ENCODE data around the gene UBE2U. TPM values are rescaled to one million over a fixed set of nuclear protein-coding genes. Genes with fewer than 3 reads are reported as not detected.

UBE2U gene
- total and polyA plus RNA-seq, 10 of the 15 experiments (the other 5 are each of a cell fraction or from before 2014, with no cell fraction given), result not detected

DNA sequence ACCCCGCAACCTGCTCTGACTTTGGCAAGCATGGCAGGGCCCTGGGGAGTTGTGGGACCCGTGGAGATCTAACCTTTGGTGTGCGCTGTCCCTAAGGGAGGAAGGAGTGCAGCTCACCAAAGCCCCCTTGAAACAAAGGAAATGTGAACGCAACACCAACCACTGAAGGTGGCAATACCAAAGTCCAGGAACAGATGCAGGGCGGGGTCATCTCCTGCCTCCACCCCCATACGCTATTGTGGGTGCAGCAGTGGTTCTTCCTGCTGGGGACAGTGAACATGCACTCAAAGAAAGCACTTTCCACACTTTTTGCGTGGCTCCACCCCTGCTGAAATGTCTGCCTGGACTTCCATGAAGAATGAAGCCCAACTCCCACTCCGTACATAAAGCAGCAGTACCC, 93.0 kb downstream of the UBE2U start (continued):
- no peak for TF ChIP-seq PBX3 (IDR thresholded peaks at IDR 0.05; ENCODE audit: insufficient replicate concordance, low read depth, low read length)

GRCh38 chr1:64302194-64302593, 98.8 kb downstream of the UBE2U start:
- no peak overlapping the region for H3K27ac ChIP-seq (ENCODE audit: control insufficient read depth, insufficient read depth)
- H3K9me3 ChIP-seq (replicated peaks; ENCODE audit: control insufficient read depth, insufficient read depth, low read length), result no peaks in the 10 kb centered on the region
- CTCF ChIA-PET, result interaction anchor here (0.6 kb wide), 1 partner anchor 610 kb away, joined by 3 read pairs; no protein-coding TSS in a partner anchor
- H3K4me2 ChIP-seq (ENCODE audit: control insufficient read depth, insufficient read depth), result no peak overlapping the region
- no peak overlapping the region for H2AFZ ChIP-seq (ENCODE audit: control insufficient read depth, low read depth, low read length)
- BruUV-seq (replicated peaks), result no TSS peak
- ATAC-seq (no peak), DNase-seq (ENCODE audit: low read depth, low spot score) (no peak), FAIRE-seq (no peak)
- intact Hi-C loops (cut with micrococcal nuclease; ENCODE audit: unreplicated experiment) (no loop called here), in situ Hi-C loops (cut with MboI) (no loop called here)
- H3K79me2 ChIP-seq (ENCODE audit: control insufficient read depth, insufficient read depth, low read length), result no peaks in the 10 kb centered on the region
- POLR2A ChIA-PET, result no interaction called here
- H4K20me1 ChIP-seq (ENCODE audit: control insufficient read depth, insufficient read depth), result no peaks in the 10 kb centered on the region
- H3K9ac ChIP-seq (ENCODE audit: control insufficient read depth, insufficient read depth, low read length), result no peak overlapping the region
- 11% methylated on average over 3 of the region's 3 CpGs for WGBS (ENCODE audit: insufficient coverage, insufficient replicate concordance, low lambda C conversion rate, missing lambda C conversion rate)
- H3K36me3 ChIP-seq (ENCODE audit: control insufficient read depth in 2 of 2, insufficient read depth in 2 of 2, low read length in 1 of 2), result no peaks in the 10 kb centered on the region
- SMC1A ChIA-PET (ENCODE audit: uncharacterized antibody, unreplicated experiment), result no interaction called here
- H3K4me3 ChIP-seq, result no peak overlapping the region
- no peaks in the 10 kb centered on the region for H3K4me1 ChIP-seq (ENCODE audit: control insufficient read depth, insufficient read depth, low read length)
- TF ChIP-seq CBX3 (IDR thresholded peaks at IDR 0.05; ENCODE audit: borderline replicate concordance, low read depth) (no peak), NFXL1 (IDR thresholded peaks at IDR 0.05; ENCODE audit: borderline replicate concordance) (no peak), MTA2 (IDR thresholded peaks at IDR 0.05; ENCODE audit: low read depth) (no peak)
- no peaks in the 10 kb centered on the region for H3K27me3 ChIP-seq (replicated peaks in 1 of 2; ENCODE audit: control insufficient read depth in 2 of 2, insufficient read depth in 2 of 2, low read length in 1 of 2)
- RAD21 ChIA-PET (ENCODE audit: unreplicated experiment), result no interaction called here

GRCh38 chr1:64302971-64303370, 99.5 kb downstream of the UBE2U start:
- BruUV-seq (replicated peaks), result no TSS peak
- WGBS (ENCODE audit: insufficient coverage, insufficient replicate concordance, low lambda C conversion rate, missing lambda C conversion rate), result 45% methylated on average over 2 of the region's 2 CpGs
- no peak overlapping the region for H3K9ac ChIP-seq (ENCODE audit: control insufficient read depth, insufficient read depth, low read length)
- H3K27ac ChIP-seq (ENCODE audit: control insufficient read depth, insufficient read depth), result no peak overlapping the region
- no peaks in the 10 kb centered on the region for H3K4me1 ChIP-seq (ENCODE audit: control insufficient read depth, insufficient read depth, low read length)
- H3K36me3 ChIP-seq (ENCODE audit: control insufficient read depth in 2 of 2, insufficient read depth in 2 of 2, low read length in 1 of 2), result no peaks in the 10 kb centered on the region
- no peak overlapping the region for H2AFZ ChIP-seq (ENCODE audit: control insufficient read depth, low read depth, low read length)
- FAIRE-seq (no peak), ATAC-seq (no peak), DNase-seq (ENCODE audit: low read depth, low spot score) (no peak)
- no peaks in the 10 kb centered on the region for H3K9me3 ChIP-seq (replicated peaks; ENCODE audit: control insufficient read depth, insufficient read depth, low read length)
- ChIA-PET CTCF (no interaction called here), RAD21 (ENCODE audit: unreplicated experiment) (no interaction called here), SMC1A (ENCODE audit: uncharacterized antibody, unreplicated experiment) (no interaction called here), POLR2A (no interaction called here)
- H3K27me3 ChIP-seq (replicated peaks in 1 of 2; ENCODE audit: control insufficient read depth in 2 of 2, insufficient read depth in 2 of 2, low read length in 1 of 2), result no peaks in the 10 kb centered on the region
- no peak overlapping the region for H3K4me2 ChIP-seq (ENCODE audit: control insufficient read depth, insufficient read depth)
- H3K4me3 ChIP-seq, result no peak overlapping the region
- H4K20me1 ChIP-seq (ENCODE audit: control insufficient read depth, insufficient read depth), result no peaks in the 10 kb centered on the region
- in situ Hi-C loops (cut with MboI) (no loop called here), intact Hi-C loops (cut with micrococcal nuclease; ENCODE audit: unreplicated experiment) (no loop called here)
- no peaks in the 10 kb centered on the region for H3K79me2 ChIP-seq (ENCODE audit: control insufficient read depth, insufficient read depth, low read length)
- TF ChIP-seq MLLT1 (IDR thresholded peaks at IDR 0.05) (no peak), HDAC2 (IDR thresholded peaks at IDR 0.05) (no peak), ZZZ3 (IDR thresholded peaks at IDR 0.05; ENCODE audit: control insufficient read depth, insufficient read length, low read depth) (no peak), NRF1 (conservative IDR thresholded peaks at IDR 0.05; ENCODE audit: low read depth, low read length) (no peak), ZNF622 (IDR thresholded peaks at IDR 0.05) (no peak), RUNX3 (IDR thresholded peaks at IDR 0.05; ENCODE audit: low read length) (no peak), NBN (IDR thresholded peaks at IDR 0.05) (no peak), RBBP5 (conservative IDR thresholded peaks at IDR 0.05) (no peak), NFYA (IDR thresholded peaks at IDR 0.05; ENCODE audit: borderline replicate concordance, low read depth, low read length) (no peak)
- TF ChIP-seq, protein P1, sequence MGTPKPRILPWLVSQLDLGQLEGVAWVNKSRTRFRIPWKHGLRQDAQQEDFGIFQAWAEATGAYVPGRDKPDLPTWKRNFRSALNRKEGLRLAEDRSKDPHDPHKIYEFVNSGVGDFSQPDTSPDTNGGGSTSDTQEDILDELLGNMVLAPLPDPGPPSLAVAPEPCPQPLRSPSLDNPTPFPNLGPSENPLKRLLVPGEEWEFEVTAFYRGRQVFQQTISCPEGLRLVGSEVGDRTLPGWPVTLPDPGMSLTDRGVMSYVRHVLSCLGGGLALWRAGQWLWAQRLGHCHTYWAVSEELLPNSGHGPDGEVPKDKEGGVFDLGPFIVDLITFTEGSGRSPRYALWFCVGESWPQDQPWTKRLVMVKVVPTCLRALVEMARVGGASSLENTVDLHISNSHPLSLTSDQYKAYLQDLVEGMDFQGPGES (IDR thresholded peaks at IDR 0.05), result no peak
- TF ChIP-seq, protein P2, sequence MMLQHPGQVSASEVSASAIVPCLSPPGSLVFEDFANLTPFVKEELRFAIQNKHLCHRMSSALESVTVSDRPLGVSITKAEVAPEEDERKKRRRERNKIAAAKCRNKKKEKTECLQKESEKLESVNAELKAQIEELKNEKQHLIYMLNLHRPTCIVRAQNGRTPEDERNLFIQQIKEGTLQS (IDR thresholded peaks at IDR 0.05; ENCODE audit: borderline replicate concordance, extremely low read depth, low read depth, low read length), result no peak

Data from GM12878 (cell line).